GM21723 (cell line): Measurements from ENCODE around the gene WFDC12.
"Not testable (repeated sequence)": the region's sequence is repeated elsewhere in the genome, so short reads cannot be mapped to it uniquely, and the experiment has no call there.

Source experiments
- ATAC-seq: cut with Tn5 transposase; IDR thresholded peaks from one replicate; pipeline ENCODE4 v1.9.1; 2021; ENCODE audit warnings: mild to moderate bottlenecking, moderate library complexity; ENCODE audit not compliant: unreplicated experiment

Gene WFDC12, protein sequence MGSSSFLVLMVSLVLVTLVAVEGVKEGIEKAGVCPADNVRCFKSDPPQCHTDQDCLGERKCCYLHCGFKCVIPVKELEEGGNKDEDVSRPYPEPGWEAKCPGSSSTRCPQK

DNA sequence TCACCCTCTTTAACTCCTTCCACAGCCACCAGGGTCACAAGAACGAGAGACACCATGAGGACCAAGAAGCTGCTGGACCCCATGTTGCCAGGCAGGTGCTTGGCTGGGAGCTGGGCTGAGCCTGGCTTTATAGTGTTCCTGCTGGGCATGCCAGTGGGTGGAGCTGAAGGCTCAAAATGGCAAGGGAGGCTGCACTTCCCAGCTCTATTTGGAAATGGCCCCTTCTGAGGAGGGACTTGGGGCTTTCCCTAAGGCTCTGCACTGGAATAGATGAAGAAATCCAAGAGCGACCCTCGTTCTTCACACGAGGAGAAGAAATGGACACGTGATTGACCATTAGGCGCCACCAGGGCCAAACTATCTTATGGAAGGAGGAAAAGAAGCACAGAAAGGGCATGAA lies at the start of gene WFDC12:
WFDC12 (minus strand) TSS at position 101 of the 400 bp plus-strand sequence; CDS start at position 83, 18 bp downstream.
- no peak for ATAC-seq

DNA sequence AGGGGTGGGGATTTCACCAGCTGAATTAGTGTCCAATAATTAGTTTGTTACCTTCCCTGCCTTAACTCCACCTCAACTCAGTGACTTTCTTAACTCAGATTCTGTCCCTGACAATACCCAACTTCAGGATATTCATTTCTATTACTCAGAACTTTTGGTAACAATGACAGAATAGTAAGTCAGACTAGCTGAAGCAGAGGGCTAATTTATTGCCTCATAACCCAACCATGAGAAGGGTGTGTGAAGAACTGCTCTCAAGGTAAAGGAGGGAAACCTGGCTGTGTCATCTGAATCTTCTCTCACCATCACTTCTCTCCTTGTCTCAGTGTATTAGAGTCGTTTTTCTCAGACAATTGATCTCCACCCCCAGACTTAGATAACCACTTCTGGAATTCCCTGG lies 49.3 kb upstream of the WFDC12 start:
- no peak for ATAC-seq

DNA sequence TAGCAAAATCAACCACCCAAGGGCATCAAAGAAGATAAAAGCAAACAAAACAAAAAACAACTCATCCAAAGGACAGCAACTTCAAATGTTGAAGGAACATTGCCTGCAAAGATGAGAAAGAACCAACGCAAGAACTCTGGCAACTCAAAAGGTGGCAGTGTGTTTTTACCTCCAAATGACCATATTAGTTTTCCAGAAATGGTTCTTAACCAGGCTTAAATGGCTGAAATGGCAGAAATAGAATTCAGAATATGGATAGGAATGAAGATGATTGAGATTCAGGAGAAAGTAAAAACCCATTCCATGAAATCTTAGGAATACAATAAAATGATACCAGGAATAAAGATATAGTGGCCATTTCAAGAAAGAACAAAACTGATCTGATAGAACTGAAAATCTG lies 40.6 kb upstream of the WFDC12 start:
- ATAC-seq: no peak

DNA sequence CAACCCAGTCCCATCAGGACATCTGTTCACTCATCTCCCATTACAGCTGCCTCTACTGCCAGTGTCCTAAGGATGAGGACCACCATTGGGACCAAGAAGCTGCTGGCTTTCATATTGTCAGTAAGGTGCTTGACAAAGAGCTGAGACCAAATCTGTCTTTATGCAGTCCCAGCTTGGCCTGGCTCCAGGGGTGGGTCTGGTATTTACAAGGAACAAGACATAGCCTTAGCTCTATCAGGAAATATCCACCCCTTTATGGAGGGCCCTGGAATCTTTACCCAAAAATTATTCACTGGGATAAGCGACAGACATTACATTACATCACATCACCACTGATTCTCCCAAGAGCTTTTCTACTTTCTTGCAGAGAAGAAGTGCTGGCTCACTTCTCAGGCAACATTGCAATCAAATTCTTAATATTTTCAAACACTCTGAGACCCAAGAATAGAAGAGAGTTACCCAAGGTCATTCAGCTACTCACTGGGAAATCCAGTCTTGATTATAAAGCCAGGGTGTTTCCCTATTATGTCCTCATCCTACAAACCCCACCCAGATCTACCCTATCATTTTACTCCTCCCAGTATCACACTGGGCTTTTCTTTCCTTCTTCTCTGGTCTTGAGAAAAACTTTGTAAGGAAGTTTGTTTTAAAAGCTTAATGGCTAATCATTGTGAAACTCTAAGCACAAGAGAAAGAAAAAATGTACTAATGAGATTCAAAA lies 39.0 kb upstream of the WFDC12 start:
- no peak for ATAC-seq

DNA sequence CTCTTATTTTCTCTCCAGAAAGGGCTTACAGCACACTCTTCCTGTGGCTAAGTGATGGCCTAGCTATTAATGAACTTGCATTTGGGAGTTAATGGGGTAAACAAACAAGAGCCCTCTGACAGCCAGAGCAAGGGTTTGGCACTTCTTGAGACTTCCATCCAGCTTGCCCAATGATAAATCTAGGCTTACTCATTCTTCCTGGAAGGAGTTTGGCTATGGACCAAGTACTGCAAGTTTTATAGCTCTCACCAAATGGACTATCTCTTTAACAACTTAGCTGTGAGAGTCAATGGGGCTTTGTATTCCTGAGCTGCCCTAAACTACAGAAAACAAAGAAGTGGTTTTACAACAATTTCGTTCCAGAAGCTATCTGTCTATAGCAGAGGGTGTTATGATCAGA lies 33.7 kb upstream of the WFDC12 start:
- ATAC-seq: no peak

DNA sequence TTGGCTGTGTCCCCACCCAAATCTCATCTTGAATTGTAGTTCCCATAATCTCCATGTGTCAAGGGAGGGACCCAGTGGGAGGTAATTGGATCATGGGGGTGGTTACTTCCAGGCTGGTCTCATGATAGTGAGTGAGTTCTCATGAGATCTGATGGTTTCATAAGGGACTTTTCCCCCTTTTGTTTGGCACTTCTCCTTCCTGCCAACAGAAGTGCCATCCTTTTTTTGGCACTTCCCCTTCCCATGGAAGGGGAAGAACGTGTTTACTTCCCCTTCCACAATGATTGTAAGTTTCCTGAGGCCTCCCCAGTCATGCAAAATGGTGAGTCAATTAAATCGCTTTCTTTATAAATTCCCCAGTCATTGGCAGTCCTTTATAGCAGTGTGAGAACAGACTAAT lies 32.4 kb upstream of the WFDC12 start:
- ATAC-seq: no peak

DNA sequence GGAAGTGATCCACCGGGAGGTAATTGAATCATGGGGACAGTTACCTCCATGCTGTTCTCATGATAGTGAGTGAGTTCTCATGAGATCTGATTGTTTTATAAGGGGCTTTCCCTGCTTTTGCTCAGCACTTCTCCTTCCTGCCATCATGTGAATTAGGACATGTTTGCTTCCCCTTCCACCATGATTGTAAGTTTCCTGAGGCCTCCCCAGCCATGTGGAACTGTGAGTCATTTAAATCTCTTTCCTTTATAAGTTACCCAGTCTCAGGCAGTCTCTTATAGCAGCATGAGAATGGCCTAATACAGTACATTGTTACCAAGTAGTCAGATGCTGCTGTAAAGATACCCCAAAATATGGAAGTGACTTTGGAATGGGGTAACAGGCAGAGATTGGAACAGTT lies 30.5 kb upstream of the WFDC12 start:
- not testable (repeated sequence) for ATAC-seq

DNA sequence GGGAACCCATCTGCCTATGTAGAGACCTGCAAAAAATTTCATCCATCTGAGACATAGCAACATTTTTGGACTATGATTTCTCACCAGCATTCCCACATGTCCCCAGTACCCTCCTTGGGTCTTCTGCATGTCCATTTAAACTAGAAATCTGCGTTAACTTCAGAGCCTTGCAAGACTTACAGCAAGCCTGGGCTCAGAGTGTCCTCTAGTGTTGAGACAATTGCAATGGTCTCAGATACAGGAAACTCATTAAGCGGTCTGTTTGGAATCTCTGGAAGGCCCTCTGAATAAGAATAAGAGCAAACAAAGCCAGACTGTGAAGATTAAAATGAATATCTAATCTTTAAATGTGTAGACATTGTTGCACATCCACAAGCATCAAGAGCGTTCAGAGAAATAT lies 29.9 kb upstream of the WFDC12 start:
- ATAC-seq: no peak

DNA sequence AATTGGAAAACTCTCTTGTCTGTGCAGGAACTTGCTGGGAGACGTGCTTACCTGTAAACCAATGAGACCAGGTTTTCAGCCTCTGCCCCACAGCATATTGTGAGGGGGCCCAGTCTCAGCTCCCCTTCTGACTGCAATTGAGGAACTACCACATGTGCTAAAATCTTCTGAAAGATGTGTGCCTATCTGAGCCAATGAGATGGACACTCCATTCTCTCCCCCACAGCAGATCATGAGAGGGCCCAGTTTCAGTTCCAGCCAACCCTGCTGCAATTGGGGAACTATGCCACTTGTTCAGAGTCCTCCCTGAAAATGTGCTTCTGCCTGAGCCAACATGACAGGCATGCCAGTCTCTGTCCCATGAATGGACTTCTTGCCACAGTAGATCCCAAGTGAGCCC lies 29.5 kb upstream of the WFDC12 start:
- no peak for ATAC-seq

DNA sequence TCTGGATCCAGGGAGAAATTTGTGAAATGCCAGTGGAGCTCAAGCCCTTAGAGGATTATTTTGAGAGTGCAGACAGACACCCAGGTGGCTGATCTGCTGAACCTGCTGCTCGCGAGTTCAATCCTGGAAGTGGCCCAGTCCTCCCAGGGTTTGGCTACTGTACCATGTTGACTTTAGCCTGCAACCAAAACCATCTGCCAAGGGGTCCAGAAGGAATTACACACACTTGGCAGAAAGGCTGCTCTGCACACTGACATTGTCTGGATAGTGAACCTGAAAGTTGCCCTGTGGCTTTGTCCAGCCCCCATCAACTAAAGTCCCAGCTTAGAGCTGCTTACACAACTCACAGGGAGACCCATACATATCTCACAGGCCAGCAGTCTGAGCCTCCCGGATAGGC lies 28.9 kb upstream of the WFDC12 start:
- no peak for ATAC-seq

DNA sequence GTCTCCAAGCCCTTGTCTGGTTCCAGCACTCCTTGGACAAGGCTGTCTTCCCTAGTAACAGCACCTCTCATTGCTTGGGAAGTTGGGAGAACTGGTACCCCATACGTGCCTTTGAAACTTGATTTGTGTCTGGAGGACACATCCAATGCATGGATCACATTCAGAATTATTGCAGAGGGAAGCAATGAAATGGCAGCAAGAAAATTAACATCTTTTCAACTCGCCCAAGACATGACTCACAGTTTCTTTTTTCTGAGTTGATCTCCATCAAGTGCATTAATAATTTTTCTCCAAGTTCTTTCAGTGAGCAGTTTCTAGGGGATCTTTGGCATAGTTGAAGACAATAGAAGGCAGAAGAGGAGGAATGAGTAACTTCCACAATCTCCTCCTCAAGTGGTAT lies 28.1 kb upstream of the WFDC12 start:
- no peak for ATAC-seq

DNA sequence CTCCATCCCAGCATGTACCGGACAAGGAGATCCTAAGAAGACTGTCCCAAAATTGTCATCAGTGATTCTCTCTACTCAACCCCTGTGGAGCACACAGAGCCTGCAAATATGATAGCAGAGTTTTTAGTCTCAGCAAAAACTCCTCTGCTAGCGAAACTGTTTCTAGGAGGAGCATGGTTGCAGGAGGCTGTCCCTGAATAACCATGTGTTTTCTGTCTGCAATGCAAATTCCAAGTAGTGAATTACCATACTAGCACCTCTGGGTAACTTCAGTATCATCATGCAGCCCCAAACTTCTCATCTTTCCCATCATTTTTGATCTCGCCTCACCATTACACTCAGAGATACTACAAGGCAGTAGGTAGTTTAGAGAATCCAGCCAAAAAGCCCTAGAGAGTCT lies 24.8 kb upstream of the WFDC12 start:
- no peak for ATAC-seq

DNA sequence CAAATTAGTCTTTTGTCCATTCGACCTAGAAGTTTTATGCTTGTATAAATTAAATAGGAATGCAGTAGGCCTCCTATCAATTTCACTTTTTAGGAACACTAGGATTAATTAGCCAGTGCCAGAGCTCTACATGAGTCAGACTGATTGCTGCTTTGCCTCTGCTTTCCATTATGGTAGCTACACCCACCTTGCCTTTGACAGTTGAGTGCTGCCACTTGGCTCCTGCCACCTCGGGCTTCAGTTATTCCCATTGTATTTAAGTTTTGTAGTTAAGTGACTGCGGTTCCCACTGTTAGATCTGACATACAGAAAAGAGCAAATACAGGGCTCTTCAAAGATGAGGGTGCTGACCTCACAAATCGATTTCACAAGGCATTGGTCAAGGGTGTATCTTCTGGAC lies 16.6 kb upstream of the WFDC12 start:
- no peak for ATAC-seq

DNA sequence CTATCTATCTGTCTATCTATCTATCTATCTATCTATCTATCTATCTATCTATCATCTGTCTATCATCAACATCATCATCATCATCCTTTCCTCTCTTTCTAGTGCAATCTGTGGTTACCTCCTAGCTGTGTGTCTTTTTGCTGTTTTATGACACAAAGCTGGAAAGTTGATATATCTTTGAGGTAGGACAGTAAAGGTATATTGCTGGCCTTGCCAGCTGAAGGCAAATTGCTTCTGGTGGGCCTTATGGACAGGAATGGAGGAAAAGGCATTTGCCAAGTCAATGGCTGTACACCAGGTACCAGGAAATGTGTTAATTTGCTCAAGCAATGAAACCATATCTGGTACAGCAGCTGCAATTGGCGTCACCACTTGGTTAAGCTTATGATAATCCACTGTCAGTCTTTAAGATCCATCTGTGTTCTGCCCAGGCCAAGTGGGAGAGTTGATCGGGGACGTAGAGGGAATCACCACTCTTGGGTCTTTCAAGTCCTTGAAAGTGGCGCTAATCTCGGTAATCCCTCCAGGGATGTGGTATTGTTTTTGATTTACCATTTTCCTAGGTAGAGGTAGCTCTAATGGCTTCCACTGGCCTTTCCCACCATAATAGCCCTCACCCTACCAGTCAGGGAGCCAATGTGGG lies 15.6 kb upstream of the WFDC12 start:
- ATAC-seq: not testable (repeated sequence)

DNA sequence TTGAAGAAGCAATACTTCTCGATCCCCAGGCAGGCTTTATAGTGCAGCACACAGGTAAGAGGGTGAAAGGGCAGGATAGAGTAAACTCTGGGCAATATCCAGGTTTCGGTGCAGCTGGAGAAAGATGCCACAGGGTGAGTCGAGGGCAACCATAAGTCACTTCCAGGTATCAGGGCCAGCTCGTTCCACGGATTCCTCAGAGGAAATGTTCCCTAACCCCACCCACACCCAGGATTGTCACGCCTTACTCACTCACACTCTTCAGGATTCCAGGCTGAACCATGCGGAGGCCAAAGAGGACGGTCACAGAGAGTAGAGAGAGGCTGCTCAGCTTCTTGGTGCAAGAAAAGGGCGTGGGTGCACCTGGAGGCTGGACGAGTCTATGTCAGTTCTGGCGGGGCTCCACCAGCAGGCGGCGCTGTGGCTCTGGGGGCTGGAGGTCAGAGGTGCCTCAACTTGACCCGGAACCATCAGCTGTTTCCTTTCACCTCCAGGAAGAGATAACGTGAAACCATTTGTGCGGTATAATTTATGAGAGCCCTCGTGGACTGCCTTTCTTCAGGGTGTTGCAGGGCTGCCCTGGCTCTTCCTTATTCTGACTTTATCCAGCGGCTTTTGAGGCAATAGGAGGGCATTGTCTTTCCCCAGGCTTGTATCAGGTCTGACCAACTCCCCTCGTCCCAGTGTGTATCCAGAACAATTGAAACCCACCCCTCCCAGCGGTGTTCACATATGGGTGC lies 14.5 kb upstream of the WFDC12 start:
- ATAC-seq: no peak

DNA sequence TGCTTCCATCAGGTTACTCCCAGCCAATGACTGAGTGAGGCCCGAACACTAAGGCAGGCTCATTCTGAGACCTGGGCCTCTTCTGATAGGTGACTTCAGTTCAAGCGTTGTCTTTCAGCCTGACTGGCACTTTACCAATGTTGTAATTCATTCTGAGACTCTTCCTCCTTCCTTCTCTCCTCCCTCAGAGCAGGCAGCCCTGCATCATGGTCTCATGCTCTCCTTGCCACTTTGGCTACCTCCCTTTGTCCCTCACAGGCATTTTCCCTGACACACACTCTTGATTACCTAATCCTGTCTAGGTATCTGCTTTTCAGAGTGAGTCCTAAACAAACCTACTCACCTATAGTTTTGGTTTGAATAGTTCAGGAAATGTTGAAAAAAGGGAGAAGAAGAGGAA lies 12.6 kb upstream of the WFDC12 start:
- no peak for ATAC-seq

DNA sequence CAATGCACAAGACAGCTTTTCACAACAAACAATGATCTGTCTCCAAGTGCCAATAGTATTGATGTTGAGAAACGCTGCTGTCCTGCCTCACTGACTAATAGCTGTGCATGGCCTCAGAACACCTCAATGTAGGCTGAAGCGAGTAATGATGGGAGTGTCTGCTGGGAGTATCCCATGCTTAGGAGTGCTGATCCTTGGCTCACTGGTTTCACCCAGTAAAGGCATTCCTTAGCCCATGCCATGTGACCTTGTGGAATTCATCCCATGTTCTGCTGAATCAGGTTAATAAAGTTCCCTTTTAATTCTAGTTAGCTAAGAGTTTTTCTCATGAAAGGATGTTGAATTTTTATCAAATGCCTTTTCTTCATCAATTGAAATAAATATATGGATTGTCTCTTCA lies 3.8 kb upstream of the WFDC12 start:
- ATAC-seq: no peak

DNA sequence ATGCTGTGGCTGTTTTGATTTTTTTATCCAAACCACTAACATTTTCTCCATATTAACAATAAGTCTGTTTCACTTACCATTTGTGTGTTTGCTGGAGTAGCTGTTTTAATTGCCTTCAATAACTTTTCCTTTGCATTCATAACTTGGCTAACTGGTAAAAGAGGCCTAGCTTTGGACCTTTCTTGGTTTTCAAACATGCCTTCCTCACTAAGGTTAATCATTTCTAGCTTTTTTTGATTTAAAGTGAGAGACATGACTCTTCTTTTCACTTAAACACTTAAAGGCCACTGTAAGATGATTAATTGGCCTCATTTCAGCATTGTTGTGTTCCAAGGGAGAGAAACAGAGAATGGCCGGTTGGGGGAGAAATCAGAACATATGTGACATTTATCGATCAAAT lies 2.9 kb downstream of the WFDC12 start:
- no peak for ATAC-seq

DNA sequence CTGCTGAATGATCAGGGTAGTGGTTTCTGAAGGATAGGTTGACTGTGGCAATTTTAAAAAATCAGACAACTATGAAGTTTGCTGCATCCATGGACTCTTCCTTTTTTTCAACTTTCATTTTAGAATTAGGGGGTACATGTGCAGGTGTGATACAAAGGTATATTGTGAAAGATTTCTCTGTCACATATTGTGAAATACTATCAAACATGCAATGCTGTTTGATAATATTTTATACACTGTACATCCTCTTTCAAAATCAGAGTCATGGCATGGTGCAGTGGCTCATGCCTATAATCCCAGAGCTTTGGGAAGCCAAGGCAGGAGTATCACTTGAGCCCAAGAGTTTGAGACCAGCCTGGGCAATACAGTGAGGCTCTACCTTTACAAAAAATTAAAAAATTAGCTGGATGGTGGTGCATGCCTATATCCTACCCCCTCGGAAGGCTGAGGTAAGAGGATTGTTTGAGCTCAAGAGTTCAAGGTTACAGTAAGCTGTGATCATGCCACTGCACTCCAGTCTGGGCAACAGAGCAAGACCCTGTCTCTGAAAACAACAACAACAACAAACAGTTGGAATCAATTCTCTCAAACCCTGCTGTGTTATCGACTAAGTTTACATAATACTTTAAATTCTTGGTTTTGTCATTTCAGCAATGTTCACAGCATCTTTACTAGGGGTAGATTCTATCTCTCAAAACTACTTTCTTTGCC lies 4.6 kb downstream of the WFDC12 start:
- no peak for ATAC-seq

DNA sequence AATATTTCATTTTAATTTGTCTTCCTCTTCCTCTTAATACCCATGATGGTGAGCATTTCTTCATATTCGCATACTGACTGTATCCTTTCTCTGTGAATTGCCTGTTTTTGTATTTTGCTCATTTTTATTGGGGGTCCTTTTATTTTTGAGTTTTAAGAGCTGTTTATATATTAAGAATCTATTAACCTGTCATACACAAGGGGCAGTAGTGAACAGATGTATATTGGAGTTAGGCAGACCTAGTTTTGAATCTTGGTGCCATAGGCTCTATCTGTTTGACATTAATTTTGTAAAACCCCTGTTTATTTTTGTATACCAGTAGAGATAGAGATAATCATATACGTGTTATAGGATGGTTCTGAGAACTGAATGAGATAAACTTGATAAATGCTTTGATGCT lies 6.2 kb downstream of the WFDC12 start:
- no peak for ATAC-seq

DNA sequence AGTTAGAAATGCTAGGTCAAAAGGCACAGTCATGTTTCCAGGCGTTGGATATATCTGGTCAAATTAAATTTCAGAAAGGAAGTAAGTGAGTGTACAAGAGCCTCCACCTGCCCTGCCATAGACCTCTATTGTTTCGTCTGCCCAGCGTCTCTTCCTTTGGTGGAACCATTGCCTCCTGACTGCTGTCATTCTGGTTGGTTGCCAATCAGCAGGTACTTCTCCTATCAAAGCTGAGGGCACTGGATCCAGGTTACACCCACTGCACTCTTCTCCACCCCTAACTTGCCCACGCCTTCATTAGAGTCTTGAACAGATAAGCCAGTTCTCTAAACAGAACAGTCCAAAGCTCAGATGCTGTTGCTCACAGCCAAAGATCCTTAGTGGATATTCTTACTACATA lies 6.7 kb downstream of the WFDC12 start:
- no peak for ATAC-seq
